Renal cortex interstitium (tissue), 11 donors: ENCODE measurements around the gene ITK. TPM values are rescaled to one million over a fixed set of nuclear protein-coding genes. Genes with fewer than 3 reads are reported as not detected.

Experiments used
- DNase-seq, 11 donors: peaks; one replicate each; pipeline ENCODE4 v3.0.0-alpha.2; 2013; ENCODE audit warnings: low read depth in 9 of 11, low spot score in 4 of 11; ENCODE audit errors: extremely low read depth in 1 of 11
- polyA plus RNA-seq, 3 donors: library from polyadenylated mRNA; unstranded; fragments of 120-200 nt; gene quantifications; one replicate each; pipeline ENCODE4 v1.2.1, GENCODE V29; 2013; ENCODE audit not compliant: insufficient read length in 3 of 3

ITK gene
- polyA plus RNA-seq, 3 donors, result 0.14 to 0.57 (median 0.14) TPM

GRCh38 chr5:157267025-157267424 lies 86.4 kb downstream of the ITK start:
- no peak for DNase-seq

GRCh38 chr5:157267761-157268480 lies 87.3 kb downstream of the ITK start:
- peak in 1 of 11 donors; percentile 26 for DNase-seq

DNA sequence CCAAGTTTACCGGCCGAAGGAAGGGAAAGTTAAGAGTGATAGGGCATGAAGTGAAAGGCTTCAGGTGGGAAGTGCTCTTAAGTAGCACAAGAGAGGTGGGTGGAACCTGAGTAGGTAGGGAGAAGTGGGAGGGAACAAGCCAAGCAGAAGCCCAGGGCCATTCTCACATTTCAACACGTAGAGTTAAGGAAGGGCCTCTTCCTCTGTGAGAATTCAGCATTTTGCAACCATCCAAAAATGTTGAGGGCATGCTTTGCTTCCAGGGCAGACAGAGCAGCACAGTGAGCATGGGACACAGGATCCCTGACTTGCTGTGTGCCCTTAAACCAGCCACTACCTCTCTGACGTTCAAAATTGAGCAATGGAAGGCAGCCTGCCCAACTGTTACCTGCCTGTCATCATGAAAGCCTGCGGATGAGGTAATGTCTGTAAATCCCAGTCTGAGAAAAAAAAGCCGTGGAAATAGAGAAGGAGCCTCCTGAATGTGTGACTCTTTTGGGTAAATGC lies 88.6 kb downstream of the ITK start:
- DNase-seq, result no peak

DNA sequence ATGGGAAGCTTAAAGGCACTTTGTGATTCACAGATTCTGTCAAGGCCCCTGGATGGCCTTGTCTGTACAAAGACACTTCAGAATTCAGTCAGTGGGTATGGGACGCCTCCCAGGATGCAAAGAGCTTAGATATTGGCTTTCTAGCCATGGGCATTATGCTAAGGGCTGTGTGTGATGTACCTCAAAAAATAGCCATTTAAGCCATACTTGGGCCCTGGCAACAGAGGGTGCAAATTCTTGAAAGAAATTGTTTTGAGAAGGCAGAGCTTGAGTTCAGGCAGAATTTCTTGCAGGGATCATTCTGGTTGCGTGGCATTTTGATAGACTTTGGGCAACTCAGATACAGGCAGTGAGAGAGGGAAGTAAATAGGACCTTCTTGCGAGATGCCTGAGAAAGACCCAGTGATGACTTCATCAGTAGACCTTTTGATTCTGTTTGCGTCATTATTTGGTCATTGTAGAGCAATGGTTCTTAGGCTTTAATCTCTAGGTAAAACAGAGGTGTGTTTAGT lies 89.2 kb downstream of the ITK start:
- DNase-seq, result no peak

GRCh38 chr5:157270771-157271170 lies 90.1 kb downstream of the ITK start:
- DNase-seq, result no peak

DNA sequence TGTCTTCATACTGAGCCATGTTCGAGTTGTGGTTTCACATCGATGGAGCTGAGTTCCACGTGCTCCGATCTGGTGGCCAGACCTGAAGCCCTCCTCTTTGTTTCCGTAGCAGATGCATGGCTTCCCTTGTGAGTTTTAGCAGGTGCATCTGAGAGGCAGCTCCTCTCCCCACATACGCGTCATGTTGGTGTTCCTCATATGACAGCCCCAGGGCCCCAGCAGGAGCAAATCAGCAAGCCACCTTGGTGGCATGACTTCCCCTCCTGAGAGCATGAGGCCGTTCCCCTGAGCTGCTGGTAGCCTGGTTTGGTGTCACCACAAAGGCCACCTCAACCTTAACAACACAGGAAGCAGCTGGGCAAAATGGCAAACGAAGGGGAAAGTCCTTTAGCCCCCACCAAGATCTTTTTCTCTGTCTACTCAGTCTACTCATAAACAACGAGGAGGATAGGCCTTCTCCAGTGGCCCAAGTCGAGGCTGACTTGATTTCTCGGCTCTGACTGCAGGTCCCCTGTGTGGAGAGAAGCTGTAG lies 91.2 kb downstream of the ITK start:
- no peak for DNase-seq

DNA sequence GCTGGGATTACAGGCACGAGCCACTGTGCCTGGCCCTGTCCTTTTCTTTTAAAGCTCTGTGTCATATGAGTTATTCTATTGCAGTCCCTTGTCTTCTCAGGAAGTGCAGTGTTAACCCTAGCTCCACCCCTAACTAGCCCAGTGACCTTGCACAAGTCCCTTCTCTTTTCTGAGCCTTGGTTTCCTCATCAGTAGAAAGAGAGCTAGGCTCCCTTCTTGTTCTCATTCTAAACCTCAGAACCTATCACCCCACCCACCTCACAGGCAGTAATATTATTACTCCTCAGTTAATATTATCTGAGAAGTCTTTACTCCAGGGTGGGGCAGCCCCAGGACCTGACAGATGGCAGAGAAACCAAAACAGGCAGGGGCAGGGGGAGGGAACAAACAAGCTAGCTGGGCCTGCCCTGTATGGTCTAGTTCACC lies 92.5 kb downstream of the ITK start:
- no peak for DNase-seq

- no peak for DNase-seq
Measured at GRCh38 chr5:157275403-157275802, 94.8 kb downstream of the ITK start.

DNA sequence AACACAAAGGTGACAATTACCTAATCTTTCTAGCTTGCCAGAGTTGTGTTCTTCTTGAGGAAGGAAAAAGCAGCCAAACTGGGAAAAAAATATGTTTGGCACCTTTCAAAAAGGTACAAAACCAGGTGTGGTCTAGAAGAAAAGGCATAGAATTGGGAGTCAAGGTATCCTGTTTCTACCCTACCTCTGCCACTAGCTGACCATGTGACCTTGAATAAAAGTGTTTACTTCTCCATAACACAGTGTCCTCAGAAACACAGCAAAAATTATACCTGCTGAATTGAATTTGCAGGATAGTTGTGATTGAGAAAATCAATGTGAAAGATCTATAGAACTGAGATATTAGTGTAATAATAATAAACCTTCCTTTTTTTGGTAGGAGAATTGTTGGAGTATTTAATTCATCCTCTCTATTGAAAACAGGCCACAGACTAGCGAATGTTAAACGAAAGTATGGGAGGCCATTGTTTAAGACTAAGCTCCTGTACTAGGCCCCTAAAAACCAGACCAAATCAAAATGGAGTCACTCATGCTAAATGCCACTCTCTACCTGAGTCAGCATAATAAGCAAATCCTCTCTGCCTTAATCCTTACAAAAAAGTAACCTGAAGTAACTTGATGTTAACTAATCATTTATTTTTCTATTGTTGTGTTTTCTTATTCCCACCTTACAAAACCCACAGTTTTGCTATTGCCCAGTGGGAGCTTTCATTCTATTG lies 97.8 kb downstream of the ITK start:
- no peak for DNase-seq

GRCh38 chr5:157279605-157280239 lies 99.1 kb downstream of the ITK start:
- DNase-seq, result no peak

- DNase-seq, result no peak
Measured at GRCh38 chr5:157280927-157281326, 100.3 kb downstream of the ITK start.

DNA sequence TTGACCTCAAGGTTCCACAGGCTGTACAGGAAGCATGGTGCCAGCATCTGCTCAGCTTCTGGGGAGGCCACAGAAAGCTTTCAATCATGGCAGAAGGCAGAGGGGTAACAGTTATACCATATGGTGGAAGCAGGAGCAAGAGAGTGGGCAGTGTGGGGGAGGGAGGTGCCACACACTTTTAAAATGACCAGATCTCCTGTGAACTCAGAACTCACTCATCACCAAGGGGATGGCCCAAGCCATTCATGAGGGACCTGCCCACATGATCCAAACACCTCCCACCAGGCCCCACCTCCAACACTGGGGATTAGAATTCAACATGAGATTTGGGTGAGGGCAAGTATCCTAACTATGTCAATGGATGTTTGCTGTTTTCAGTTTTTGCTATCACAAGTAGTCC lies 101.5 kb downstream of the ITK start:
- DNase-seq, result no peak

GRCh38 chr5:157283434-157283833 lies 102.8 kb downstream of the ITK start:
- DNase-seq, result no peak

DNA sequence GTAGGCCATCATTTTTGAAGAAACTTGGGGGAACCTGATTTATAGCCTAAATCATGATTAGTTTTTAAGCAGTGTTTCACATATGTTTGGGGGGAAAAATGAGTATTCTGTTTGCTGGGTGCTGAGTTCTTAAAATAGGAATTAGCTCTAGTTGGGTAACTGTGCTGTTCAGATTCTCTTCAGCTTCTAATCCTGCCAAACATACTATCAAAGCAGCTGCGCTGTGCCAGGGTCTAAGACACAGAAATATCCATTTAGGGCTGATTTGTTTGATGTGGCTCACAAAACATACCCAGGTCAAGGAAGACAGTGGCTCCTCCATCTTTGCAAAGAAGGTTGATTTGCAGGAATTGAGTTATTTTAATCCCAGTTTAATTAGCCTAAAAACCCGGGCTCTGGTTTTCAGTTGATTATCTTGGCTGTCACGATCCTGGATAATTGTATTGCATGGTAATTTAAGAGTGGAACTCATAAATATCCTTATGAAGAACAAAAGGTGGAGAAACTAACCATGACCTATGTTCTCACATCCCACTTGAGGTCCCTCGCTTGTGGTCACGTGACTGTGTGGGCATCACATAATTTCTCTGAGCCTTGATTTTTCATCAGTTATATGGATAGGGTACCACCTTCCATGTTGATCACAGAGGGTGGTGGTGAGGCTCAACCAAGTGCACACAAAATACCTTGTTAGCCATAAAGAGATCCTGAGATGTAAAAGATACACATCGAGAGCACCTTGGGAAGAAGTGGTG lies 104.0 kb downstream of the ITK start:
- DNase-seq, result no peak

DNA sequence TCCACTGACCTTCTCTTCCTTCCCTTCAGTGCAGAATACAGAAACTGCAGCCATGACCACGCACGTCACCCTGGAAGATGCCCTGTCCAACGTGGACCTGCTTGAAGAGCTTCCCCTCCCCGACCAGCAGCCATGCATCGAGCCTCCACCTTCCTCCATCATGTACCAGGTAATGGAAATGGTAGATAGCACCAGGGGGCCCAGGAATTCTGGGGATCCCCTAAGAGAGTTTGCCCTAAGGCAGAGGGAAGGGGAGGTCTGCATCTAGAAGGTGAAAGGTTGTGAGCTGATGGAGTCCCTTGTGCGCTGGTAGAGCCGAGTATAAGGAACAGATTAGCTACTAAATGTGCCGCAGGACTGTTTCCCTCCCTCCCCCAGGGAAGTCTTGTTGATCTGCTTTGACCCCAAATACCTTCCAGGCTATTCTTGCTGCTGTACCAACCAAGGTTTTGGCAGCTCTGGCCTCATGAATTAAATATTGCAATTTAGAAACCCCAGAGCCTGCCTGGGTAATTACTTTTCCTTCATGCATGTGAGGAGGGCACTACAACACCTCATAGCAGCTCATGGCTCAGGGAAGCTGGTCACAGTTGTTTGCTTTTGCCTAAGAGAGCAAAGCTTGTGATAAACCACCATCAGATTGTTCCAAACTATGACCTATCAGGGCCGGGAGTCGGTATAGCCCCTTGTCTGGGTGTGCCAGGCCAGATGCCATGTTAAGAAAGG lies 104.8 kb downstream of the ITK start:
- DNase-seq, result peak in 2 of 11 donors; percentile 23 to 29

- no peak for DNase-seq
Measured at GRCh38 chr5:157286761-157287211, 106.1 kb downstream of the ITK start.

- no peak for DNase-seq
Measured at GRCh38 chr5:157288405-157289163, 107.9 kb downstream of the ITK start.
